Measurements from ENCODE around the gene RAB1A. TPM values are rescaled to one million over a fixed set of nuclear protein-coding genes. Genes with fewer than 3 reads are reported as not detected.
A peak's percentile ranks its signal among the peaks of the same experiment; 100 is the strongest.

Gene RAB1A
- total and polyA plus RNA-seq, 9 of the 15 experiments (the other 6 are each of a cell fraction or from before 2014, with no cell fraction given): 43.8 to 163 (median 67.7) TPM

GRCh38 chr2:65081232-65081685, 48.6 kb downstream of the RAB1A start (continued):
- TF ChIP-seq NBN (IDR thresholded peaks at IDR 0.05; ENCODE audit: low read depth): no peak
- no peak for TF ChIP-seq HDGF (IDR thresholded peaks at IDR 0.05)
- no peak for TF ChIP-seq SNRNP70 (optimal IDR thresholded peaks at IDR 0.05; ENCODE audit: low read depth, low read length)
- TF ChIP-seq ZNF239 (CRISPR knock-in tag; IDR thresholded peaks at IDR 0.05): no peak
- no peak for TF ChIP-seq STAG1 (CRISPR knock-in tag; IDR thresholded peaks at IDR 0.05; ENCODE audit: borderline replicate concordance)
- TF ChIP-seq POLR2AphosphoS2 (IDR thresholded peaks at IDR 0.05; ENCODE audit: low read length): no peak
- TF ChIP-seq ZKSCAN1 (IDR thresholded peaks at IDR 0.05; ENCODE audit: low read depth, low read length): no peak
- no peak for TF ChIP-seq JUNB (CRISPR knock-in tag; conservative IDR thresholded peaks at IDR 0.05)
- TF ChIP-seq ZFP1 (CRISPR knock-in tag; IDR thresholded peaks at IDR 0.05): no peak
- no peak for TF ChIP-seq HOXB6 (CRISPR knock-in tag; IDR thresholded peaks at IDR 0.05; ENCODE audit: borderline replicate concordance)
- 0 out of 2 replicates have a peak, but pooled peaks have one; percentile 49 for TF ChIP-seq MAFK (IDR thresholded peaks at IDR 0.05; ENCODE audit: low read length)
- TF ChIP-seq RBM25 (IDR thresholded peaks at IDR 0.05; ENCODE audit: low read depth, low read length, severe bottlenecking): no peak
- no peak for TF ChIP-seq SRSF9 (IDR thresholded peaks at IDR 0.05; ENCODE audit: borderline replicate concordance, low read depth, low read length)
- no peak for TF ChIP-seq PURB (CRISPR knock-in tag; IDR thresholded peaks at IDR 0.05; ENCODE audit: low read depth)
- TF ChIP-seq ZNF707 (CRISPR knock-in tag; conservative IDR thresholded peaks at IDR 0.05): no peak
- no peak for TF ChIP-seq PHB (CRISPR knock-in tag; IDR thresholded peaks at IDR 0.05)
- TF ChIP-seq PKNOX1 (IDR thresholded peaks at IDR 0.05): peak; percentile 37; the same call in 1 of the 2 replicates
- TF ChIP-seq CREBBP (IDR thresholded peaks at IDR 0.05; ENCODE audit: low read depth, low read length): no peak
- TF ChIP-seq ZNF212 (CRISPR knock-in tag; IDR thresholded peaks at IDR 0.05): no peak
- TF ChIP-seq ZNF217 (CRISPR knock-in tag; IDR thresholded peaks at IDR 0.05): no peak
- TF ChIP-seq SIX5 (IDR thresholded peaks at IDR 0.05; ENCODE audit: borderline replicate concordance in 1 of 2, insufficient read depth in 1 of 2, low read depth in 1 of 2, low read length in 2 of 2): no peak
- TF ChIP-seq SUPT5H (IDR thresholded peaks at IDR 0.05): peak; percentile 35; the same call in 1 of the 2 replicates
- no peak for TF ChIP-seq MYC (IDR thresholded peaks at IDR 0.05; ENCODE audit: low read depth, low read length)
- no peak for TF ChIP-seq MYC (CRISPR knock-in tag; IDR thresholded peaks at IDR 0.05; ENCODE audit: borderline replicate concordance, low read depth)
- no peak for TF ChIP-seq TEAD1 (CRISPR knock-in tag; IDR thresholded peaks at IDR 0.05)
- TF ChIP-seq ZNF778 (CRISPR knock-in tag; IDR thresholded peaks at IDR 0.05): no peak
- TF ChIP-seq NFRKB (IDR thresholded peaks at IDR 0.05; ENCODE audit: low read depth): no peak
- TF ChIP-seq TAF15 (IDR thresholded peaks at IDR 0.05; ENCODE audit: low read depth, low read length): no peak
- TF ChIP-seq ZNF79 (CRISPR knock-in tag; IDR thresholded peaks at IDR 0.05; ENCODE audit: low read depth): no peak
- no peak for TF ChIP-seq ZNF224 (CRISPR knock-in tag; IDR thresholded peaks at IDR 0.05)
- no peak for TF ChIP-seq U2AF2 (optimal IDR thresholded peaks at IDR 0.05; ENCODE audit: low read depth, low read length)
- TF ChIP-seq RCOR1 (IDR thresholded peaks at IDR 0.05; ENCODE audit: borderline replicate concordance in 1 of 2, low read depth in 2 of 2, low read length in 2 of 2): peak in 1 of 2 experiments; percentile 68; a peak in 1 of 4 replicates

Data from K562 (cell line).